Prostate gland (tissue), 2 donors: Measurements from ENCODE around the gene SFT2D2.

Source experiments
- CTCF ChIP-seq, 4 experiments: fragments of 200-600 bp in 2 of 4; fragments of 450-650 bp in 2 of 4; sonication (generic) in 2 of 4; IDR thresholded peaks; 1 replicate in 3 of 4; 2 replicates in 1 of 4; pipeline ENCODE4 v1.5.1; 2016 to 2019; ENCODE audit warnings: antibody characterized with exemption in 4 of 4, mild to moderate bottlenecking in 2 of 4, moderate library complexity in 2 of 4
- POLR2A ChIP-seq: fragments of 450-650 bp; IDR thresholded peaks from one replicate; pipeline ENCODE4 v1.6.1; 2016; ENCODE audit warnings: antibody characterized with exemption, mild to moderate bottlenecking
- POLR2AphosphoS5 ChIP-seq: sonication (generic); formaldehyde crosslinking; IDR thresholded peaks from one replicate; pipeline ENCODE4 v1.6.1; 2017; ENCODE audit warnings: antibody characterized with exemption

- TF ChIP-seq CTCF (IDR thresholded peaks at IDR 0.05) (no peak), POLR2A (no peak), POLR2AphosphoS5 (no peak)
Measured at GRCh38 chr1:168229893-168230292, 4.1 kb downstream of the SFT2D2 start.
